Breast epithelium (tissue), 3 donors: ENCODE measurements around the gene BBX.

ENCODE experiments used
- CTCF ChIP-seq, 3 donors: fragments of 450-650 bp; IDR thresholded peaks; one replicate each; pipeline ENCODE4 v1.5.1; 2016 to 2017; ENCODE audit warnings: antibody characterized with exemption in 3 of 3, mild to moderate bottlenecking in 3 of 3, moderate library complexity in 3 of 3
- POLR2A ChIP-seq: fragments of 450-650 bp; IDR thresholded peaks from one replicate; pipeline ENCODE4 v1.6.1; 2016; ENCODE audit warnings: antibody characterized with exemption, mild to moderate bottlenecking, moderate library complexity

GRCh38 chr3:107496855-107497254 is 25.9 kb upstream of the BBX start:
- TF ChIP-seq POLR2A (no peak), CTCF (IDR thresholded peaks at IDR 0.05) (no peak)
